ENCODE measurements around the gene HLA-DQA1.
"Not testable (repeated sequence)": the region's sequence is repeated elsewhere in the genome, so short reads cannot be mapped to it uniquely, and the experiment has no call there.

HLA-DQA1 gene

DNA sequence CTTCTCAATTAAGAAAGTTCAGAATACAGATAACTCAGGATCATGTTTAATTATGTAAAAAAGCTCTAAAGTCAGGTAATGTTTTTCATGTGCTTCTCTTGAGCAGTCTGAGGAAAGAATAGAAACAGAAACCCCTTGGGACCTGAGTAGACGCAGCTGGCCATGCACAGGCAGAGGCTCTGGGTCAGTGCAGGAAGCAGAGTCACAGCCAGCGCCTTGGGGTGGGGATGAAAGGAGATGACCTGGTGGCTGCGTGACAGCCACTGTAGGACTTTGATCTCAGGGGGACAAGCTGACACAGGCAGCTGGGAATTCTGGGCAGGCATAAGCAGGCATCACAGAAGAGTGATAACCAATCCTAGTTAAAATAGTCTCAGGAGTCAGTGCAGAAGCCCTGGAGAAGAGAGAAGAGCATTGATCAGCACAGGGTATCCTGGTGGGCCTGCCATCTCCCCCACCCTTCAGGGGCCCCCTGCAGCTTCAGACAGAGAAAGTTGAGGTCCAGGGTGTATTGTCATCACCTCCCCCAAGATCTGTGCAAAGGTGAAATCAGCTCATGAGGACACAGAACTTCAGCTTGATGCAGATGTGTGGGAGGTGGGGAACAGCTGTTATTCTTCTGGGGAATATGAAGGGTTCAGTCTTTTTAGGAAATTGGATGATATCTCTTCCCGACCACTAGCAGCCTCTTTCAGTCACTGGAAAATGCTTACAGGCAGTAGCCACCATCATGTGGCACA, 22.8 kb downstream of the HLA-DQA1 start:
- no peak for DNase-seq

GRCh38 chr6:32662099-32662498, 24.9 kb downstream of the HLA-DQA1 start:
- no peak for DNase-seq

GRCh38 chr6:32662836-32663235, 25.6 kb downstream of the HLA-DQA1 start:
- no peak for DNase-seq

GRCh38 chr6:32664354-32664753, 27.1 kb downstream of the HLA-DQA1 start:
- no peak for DNase-seq

- peak; percentile 55 for DNase-seq
Observed at GRCh38 chr6:32664827-32665362, 27.7 kb downstream of the HLA-DQA1 start.

DNA sequence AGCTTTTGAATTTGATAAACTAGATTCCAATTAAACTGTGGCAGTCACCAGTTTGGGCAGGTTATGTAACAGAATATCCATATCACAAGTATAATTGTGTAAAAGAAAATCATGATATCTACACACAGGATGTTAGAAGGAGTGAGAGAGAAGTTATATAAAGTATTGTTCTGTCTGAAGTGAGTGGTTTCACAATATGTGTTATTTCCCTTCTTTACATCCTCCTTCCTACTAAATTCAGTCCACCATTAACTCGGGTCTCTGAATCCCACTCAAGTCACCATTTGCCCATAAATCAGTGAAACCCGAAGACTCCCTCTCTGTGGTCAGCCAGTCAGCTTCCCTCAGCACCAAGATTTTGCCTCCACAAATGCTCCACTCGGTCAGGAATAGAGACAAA, 28.5 kb downstream of the HLA-DQA1 start:
- no peak for DNase-seq

GRCh38 chr6:32666420-32667300, 29.5 kb downstream of the HLA-DQA1 start, which contains the start of gene HLA-DQB1:
HLA-DQB1 (minus strand) TSS chr6:32666657; CDS start chr6:32666607, 50 bp downstream.
- DNase-seq = peak; percentile 57

- DNase-seq = peak; percentile 48
Observed at GRCh38 chr6:32668226-32668747, 31.1 kb downstream of the HLA-DQA1 start.

DNA sequence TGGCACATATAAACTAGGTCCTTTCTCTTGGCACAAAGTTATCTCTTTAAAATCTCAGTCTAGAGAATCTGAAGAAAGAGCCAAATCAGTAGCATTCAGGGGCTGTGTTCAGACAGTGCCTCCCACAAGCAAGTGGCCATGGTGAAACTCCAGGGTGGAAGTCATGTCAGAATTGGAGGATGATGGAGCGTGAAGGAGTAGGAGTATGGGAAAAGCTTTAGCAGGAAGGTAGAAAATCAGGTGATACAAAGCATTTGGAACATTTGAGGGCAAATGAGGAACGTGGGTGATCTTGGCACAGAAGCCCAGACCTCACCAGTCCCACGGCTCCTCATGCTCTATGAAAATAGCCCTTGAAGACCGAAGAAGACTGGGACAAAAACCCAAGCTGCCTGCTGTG, 32.0 kb downstream of the HLA-DQA1 start:
- no peak for DNase-seq

GRCh38 chr6:32669893-32670292, 32.7 kb downstream of the HLA-DQA1 start:
- DNase-seq = no peak

DNA sequence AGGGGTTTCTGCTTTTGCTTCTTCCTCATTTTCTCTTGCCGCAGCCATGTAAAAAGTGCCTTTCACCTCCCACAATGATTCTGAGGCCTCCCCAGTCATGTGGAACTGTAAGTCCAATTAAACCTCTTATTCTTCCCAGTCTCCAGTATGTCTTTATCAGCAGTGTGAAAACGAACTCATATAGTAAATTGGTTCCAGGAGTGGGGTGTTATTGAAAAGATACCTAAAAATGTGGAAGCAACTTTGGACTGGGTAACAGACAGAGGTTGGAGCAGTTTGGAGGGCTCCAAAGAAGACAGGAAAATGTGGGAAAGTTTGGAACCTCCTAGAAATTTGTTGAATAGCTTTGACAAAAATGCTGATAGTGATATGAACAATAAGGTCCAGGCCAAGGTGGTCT, 34.7 kb downstream of the HLA-DQA1 start:
- not testable (repeated sequence) for DNase-seq

- DNase-seq = not testable (repeated sequence)
Observed at GRCh38 chr6:32674123-32674522, 36.9 kb downstream of the HLA-DQA1 start.

DNA sequence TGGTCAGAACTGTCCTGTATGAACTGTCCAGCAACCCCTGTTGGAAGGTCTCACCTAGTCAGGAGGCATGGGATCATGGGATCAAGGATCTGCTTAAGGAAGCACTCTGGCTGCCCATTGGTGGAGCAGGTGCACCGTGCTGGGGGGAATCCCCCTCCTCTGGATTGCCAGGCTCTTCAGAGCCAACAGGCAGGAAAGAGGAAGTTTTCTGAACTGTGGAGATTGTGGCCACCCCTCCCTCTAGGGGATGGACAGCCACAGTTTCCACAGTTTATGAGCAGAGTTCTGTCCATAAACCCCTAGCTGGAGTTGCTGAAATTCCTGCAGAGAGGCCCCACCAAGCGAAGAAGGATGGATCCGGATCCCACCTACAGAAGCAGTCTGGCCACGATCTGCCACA, 42.3 kb downstream of the HLA-DQA1 start:
- no peak for DNase-seq

DNA sequence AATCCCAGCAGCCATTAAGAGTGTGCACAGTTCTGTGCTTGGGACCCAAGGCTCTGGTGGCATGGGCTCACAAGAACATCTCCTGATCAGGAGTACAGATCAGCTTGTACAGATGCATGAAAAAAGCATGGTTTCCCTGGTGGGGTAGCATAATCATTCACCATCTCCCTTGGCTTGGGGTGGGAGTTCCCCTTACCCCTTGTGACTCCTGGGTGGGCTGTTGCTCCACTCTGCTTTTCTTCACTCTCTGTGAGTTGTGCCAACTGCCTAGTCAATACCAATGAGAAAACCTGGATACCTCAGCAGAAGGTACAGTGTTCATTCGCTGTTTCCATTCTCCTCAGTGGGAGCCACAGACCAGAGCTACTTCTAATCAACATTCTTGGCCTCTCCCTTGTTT, 42.8 kb downstream of the HLA-DQA1 start:
- DNase-seq = no peak

GRCh38 chr6:32684246-32684645, 47.0 kb downstream of the HLA-DQA1 start:
- no peak for DNase-seq

GRCh38 chr6:32685603-32686002, 48.4 kb downstream of the HLA-DQA1 start:
- DNase-seq = no peak

DNA sequence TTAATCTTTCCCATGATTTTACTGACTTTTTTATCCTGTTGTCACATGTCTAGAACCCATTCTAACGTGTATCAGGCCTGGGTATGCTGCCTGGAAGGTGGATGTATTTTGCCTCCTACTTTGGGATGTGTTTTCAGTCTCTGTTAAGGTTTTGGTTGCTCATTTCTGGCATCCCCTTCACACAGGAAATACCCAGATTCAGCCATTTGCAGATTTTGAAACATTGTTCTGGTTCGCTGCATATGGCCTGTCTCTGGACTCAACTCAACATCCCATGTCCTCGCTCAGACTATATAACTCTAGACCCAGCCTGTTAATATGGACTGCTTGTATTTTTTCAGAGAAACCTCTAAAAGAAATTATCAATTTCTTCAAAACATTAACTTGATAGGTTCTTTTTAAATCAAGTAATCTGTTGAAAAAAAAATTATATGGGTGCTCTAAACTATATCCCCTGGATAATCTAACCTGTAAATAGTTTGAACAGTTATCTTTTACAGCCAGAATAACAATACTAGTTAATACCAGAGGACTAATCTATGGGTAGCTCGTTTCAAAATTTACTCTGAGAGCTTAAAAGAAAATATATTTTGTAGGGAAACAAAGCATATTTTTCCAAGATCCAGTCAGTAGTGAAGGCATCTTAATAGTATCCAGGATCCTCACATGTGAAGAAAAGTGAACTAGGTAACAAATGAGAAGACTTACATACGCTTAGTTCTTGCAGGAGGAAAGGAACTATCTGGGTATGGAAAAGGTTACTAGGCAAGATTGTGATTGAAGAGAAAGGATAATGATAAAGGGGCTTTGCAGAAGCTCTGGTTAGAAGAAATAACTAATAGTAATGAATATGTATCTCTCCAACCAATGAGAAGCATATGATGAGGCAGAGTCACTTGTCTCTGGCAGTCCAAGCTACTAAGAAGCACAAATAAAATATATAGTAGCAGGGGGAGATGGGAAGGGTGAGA, 52.6 kb downstream of the HLA-DQA1 start:
- no peak for DNase-seq

GRCh38 chr6:32692019-32692418, 54.8 kb downstream of the HLA-DQA1 start:
- DNase-seq = peak; percentile 49

Data from stimulated activated CD8-positive, alpha-beta memory T cell treated with anti-CD3 and anti-CD28 coated beads, Interleukin-4, amount 100 ng/mL, for 48 hours (primary cell).